Stimulated activated CD4-positive, alpha-beta T cell treated with anti-CD3 and anti-CD28 coated beads, TNF-alpha, amount 100 ng/mL, for 24 hours (primary cell): ENCODE measurements around the gene COX6A1.
"Not testable (repeated sequence)": the region's sequence is repeated elsewhere in the genome, so short reads cannot be mapped to it uniquely, and the experiment has no call there.

ENCODE experiments used
- DNase-seq, 3 experiments: peaks; one replicate each; pipeline ENCODE4 v3.0.0-alpha.2; 2020; ENCODE audit warnings: low read depth in 3 of 3

The COX6A1 gene

GRCh38 chr12:120428597-120429229 lies 9.2 kb upstream of the COX6A1 start:
- no peak for DNase-seq

GRCh38 chr12:120429368-120429767 lies 8.5 kb upstream of the COX6A1 start:
- no peak for DNase-seq

- DNase-seq = no peak
Measured at GRCh38 chr12:120432772-120433525, 5.0 kb upstream of the COX6A1 start.

- DNase-seq = no peak
Measured at GRCh38 chr12:120438495-120439198, 734 bp downstream of the COX6A1 start.

- DNase-seq = peak; percentile 54 to 66 (median 60)
Measured at GRCh38 chr12:120439646-120440247, 1.8 kb downstream of the COX6A1 start.

- no peak for DNase-seq
Measured at GRCh38 chr12:120444676-120445075, 6.8 kb downstream of the COX6A1 start.

- peak; percentile 79 to 88 (median 87) for DNase-seq
Measured at GRCh38 chr12:120445911-120446843, 8.3 kb downstream of the COX6A1 start, which contains the start of the genes GATC and TRIAP1. Gene GATC, plus strand, starts transcription at chr12:120446444. Its CDS starts 37 bp downstream, at chr12:120446481. Gene TRIAP1, minus strand, starts transcription at chr12:120446384. Its CDS starts 12 bp downstream, at chr12:120446372.

- DNase-seq = not testable (repeated sequence)
Measured at GRCh38 chr12:120446844-120447178, 8.9 kb downstream of the COX6A1 start.

GRCh38 chr12:120447992-120448391 lies 10.1 kb downstream of the COX6A1 start:
- DNase-seq = no peak

- DNase-seq = not testable (repeated sequence)
Measured at GRCh38 chr12:120452524-120452923, 14.6 kb downstream of the COX6A1 start.

GRCh38 chr12:120453060-120453750 lies 15.3 kb downstream of the COX6A1 start:
- no peak for DNase-seq

GRCh38 chr12:120453977-120454376 lies 16.1 kb downstream of the COX6A1 start:
- no peak for DNase-seq

- no peak for DNase-seq
Measured at GRCh38 chr12:120455302-120455701, 17.4 kb downstream of the COX6A1 start.

- no peak for DNase-seq
Measured at GRCh38 chr12:120457133-120457532, 19.2 kb downstream of the COX6A1 start.

GRCh38 chr12:120460157-120460556 lies 22.2 kb downstream of the COX6A1 start:
- DNase-seq = no peak

GRCh38 chr12:120462099-120462640 lies 24.3 kb downstream of the COX6A1 start:
- no peak for DNase-seq

GRCh38 chr12:120463712-120464111 lies 25.8 kb downstream of the COX6A1 start:
- no peak for DNase-seq

GRCh38 chr12:120465756-120466155 lies 27.8 kb downstream of the COX6A1 start:
- DNase-seq = no peak

GRCh38 chr12:120466560-120467315 lies 28.8 kb downstream of the COX6A1 start:
- peak in 1 of 3 experiments; percentile 41 for DNase-seq
